Measurements from ENCODE around the gene RFXAP.

RFXAP gene

GRCh38 chr13:36866232-36866631 lies 47.2 kb downstream of the RFXAP start:
- no peak for TF ChIP-seq CTCF (IDR thresholded peaks at IDR 0.05)

GRCh38 chr13:36870050-36870692 lies 51.1 kb downstream of the RFXAP start:
- TF ChIP-seq CTCF (IDR thresholded peaks at IDR 0.05): no peak

- no peak for TF ChIP-seq CTCF (IDR thresholded peaks at IDR 0.05)
Observed at GRCh38 chr13:36872621-36873020, 53.6 kb downstream of the RFXAP start.

- TF ChIP-seq CTCF (IDR thresholded peaks at IDR 0.05): no peak
Observed at GRCh38 chr13:36875431-36875830, 56.4 kb downstream of the RFXAP start.

GRCh38 chr13:36875961-36876360 lies 56.9 kb downstream of the RFXAP start:
- TF ChIP-seq CTCF (IDR thresholded peaks at IDR 0.05): no peak

All from LNCAP (cell line).